Ovary (tissue), 3 donors: ENCODE results near the gene GNA14.

Experiments
- EP300 ChIP-seq: sonication (generic); formaldehyde crosslinking; IDR thresholded peaks from one replicate; pipeline ENCODE4 v1.6.1; 2017; ENCODE audit warnings: antibody characterized with exemption
- TF ChIP-seq, protein P1 (sequence below), 3 donors: fragments of 450-650 bp in 2 of 3; fragments of 200-600 bp in 1 of 3; IDR thresholded peaks; one replicate each; pipeline versions ENCODE4 v1.5.1 to v1.8.0; 2016 to 2022; ENCODE audit warnings: antibody characterized with exemption in 3 of 3, mild to moderate bottlenecking in 1 of 3
- donor health status: DM: no; HTN: no; CAD: no.

DNA sequence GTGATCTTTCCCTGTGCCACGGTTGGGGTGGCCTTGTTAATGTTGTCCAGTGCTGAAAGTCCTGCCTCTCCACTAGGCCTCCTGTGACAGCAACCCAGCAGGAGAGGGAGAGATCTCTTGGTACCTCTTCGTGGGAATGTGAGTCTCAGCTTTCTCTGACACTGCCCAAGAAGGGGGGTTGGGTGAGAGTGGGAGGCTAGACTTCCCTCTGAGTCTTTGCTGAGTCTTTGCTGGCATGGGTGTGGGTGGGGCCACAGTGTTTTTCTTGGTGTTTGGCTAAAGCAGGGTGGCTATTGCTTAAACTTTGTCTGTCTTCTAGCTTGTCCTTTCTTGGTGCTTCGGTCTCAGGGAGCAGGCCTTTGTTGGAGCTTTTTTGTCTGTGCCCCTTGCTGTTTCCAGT, 145.6 kb downstream of the GNA14 start:
- TF ChIP-seq, protein P1, sequence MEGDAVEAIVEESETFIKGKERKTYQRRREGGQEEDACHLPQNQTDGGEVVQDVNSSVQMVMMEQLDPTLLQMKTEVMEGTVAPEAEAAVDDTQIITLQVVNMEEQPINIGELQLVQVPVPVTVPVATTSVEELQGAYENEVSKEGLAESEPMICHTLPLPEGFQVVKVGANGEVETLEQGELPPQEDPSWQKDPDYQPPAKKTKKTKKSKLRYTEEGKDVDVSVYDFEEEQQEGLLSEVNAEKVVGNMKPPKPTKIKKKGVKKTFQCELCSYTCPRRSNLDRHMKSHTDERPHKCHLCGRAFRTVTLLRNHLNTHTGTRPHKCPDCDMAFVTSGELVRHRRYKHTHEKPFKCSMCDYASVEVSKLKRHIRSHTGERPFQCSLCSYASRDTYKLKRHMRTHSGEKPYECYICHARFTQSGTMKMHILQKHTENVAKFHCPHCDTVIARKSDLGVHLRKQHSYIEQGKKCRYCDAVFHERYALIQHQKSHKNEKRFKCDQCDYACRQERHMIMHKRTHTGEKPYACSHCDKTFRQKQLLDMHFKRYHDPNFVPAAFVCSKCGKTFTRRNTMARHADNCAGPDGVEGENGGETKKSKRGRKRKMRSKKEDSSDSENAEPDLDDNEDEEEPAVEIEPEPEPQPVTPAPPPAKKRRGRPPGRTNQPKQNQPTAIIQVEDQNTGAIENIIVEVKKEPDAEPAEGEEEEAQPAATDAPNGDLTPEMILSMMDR (IDR thresholded peaks at IDR 0.05) = no peak
- no peak for TF ChIP-seq EP300
